ENCODE measurements around the gene ADAMTS2.

The ADAMTS2 gene

DNA sequence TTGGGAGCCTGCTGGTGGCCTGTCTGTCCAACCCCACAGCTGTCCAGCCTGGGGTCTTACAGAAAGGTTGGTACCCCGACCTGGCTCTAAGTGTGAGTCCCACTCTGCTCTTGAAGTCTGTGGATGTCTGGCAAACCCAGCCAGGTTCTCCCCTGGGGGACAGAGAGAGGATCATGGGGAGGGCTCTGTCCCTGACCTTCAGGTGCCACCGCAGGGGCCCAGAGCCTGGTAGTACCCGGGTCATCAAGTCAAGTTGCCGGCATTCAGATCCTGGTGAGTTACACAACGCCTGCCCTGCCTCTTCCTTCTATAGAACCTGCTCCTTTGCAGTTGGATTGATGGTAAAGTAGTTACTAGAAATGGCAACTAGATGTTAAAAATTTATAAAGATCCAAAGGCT is 66.7 kb downstream of the ADAMTS2 start:
- no peak overlapping the region for H3K27ac ChIP-seq (ENCODE audit: low read length, poor library complexity, severe bottlenecking)
- no peak overlapping the region for H4K91ac ChIP-seq (ENCODE audit: low read length)
- no peak overlapping the region for H3K4me3 ChIP-seq (ENCODE audit: insufficient read depth in 1 of 2, low read depth in 1 of 2, low read length in 2 of 2)
- H3K4me1 ChIP-seq (ENCODE audit: control insufficient read depth, insufficient read depth, low read depth, low read length), result peaks cover 26% of the 10 kb centered on the region
- no peak overlapping the region for H2BK12ac ChIP-seq (ENCODE audit: low read length in 2 of 2)
- no peak overlapping the region for H2BK120ac ChIP-seq (ENCODE audit: low read depth, low read length)
- DNase-seq, result no peak
- H3K9ac ChIP-seq (ENCODE audit: low read length), result no peak overlapping the region
- no peaks in the 10 kb centered on the region for H3K27me3 ChIP-seq (ENCODE audit: control insufficient read depth in 1 of 2, insufficient read depth in 1 of 2, low read length in 2 of 2)
- no peak overlapping the region for H3K4me2 ChIP-seq (ENCODE audit: low read length, poor library complexity, severe bottlenecking)
- WGBS, result 62% methylated on average over 5 of the region's 5 CpGs
- H2AK5ac ChIP-seq (ENCODE audit: low read length, severe bottlenecking), result no peak overlapping the region
- H3K14ac ChIP-seq (ENCODE audit: low read length in 2 of 2), result no peak overlapping the region
- no peak overlapping the region for H3K23ac ChIP-seq (ENCODE audit: low read length in 2 of 2)
- no peaks in the 10 kb centered on the region for H3K9me3 ChIP-seq (ENCODE audit: control insufficient read depth, low read length)
- H2BK5ac ChIP-seq (ENCODE audit: low read depth, low read length, poor library complexity, severe bottlenecking), result no peak overlapping the region
- no peaks in the 10 kb centered on the region for H3K79me1 ChIP-seq (replicated peaks; ENCODE audit: low read length, poor library complexity, severe bottlenecking)
- H3K36me3 ChIP-seq (ENCODE audit: control insufficient read depth in 1 of 2, insufficient read depth in 2 of 2, low read depth in 1 of 2, low read length in 2 of 2), result no peaks in the 10 kb centered on the region
- no peak overlapping the region for H3K18ac ChIP-seq (ENCODE audit: low read depth in 1 of 2, low read length in 2 of 2)
- H3K4ac ChIP-seq (ENCODE audit: low read depth in 1 of 2, low read length in 2 of 2), result peak overlapping the region in 1 of 2 experiments; percentile 2
- H2AFZ ChIP-seq (ENCODE audit: low read depth, low read length), result no peak overlapping the region
- H2BK15ac ChIP-seq (ENCODE audit: low read depth, poor library complexity, severe bottlenecking), result no peak overlapping the region
- no peak overlapping the region for H4K8ac ChIP-seq (ENCODE audit: low read length)

DNA sequence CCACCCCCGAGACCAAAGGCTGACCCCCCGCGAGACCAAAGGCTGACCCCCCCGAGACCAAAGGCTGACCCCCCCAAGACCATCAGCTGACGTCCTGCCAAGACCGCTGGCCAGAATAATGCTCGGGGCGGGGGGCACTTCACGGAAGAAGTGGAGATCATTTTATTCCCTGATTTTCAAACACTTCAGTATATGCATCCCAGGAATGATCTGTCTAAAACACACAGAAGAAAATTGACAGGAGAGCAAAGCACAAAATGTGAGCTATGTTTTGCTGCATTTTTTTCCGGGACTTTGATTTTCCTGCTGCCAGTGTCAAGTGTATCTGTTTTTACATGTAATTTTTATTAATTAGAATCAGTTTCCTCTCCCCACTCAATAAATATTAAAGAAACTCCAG is 67.1 kb downstream of the ADAMTS2 start:
- no peaks in the 10 kb centered on the region for H3K9me3 ChIP-seq (ENCODE audit: control insufficient read depth, low read length)
- no peak overlapping the region for H3K18ac ChIP-seq (ENCODE audit: low read depth in 1 of 2, low read length in 2 of 2)
- no peak overlapping the region for H4K8ac ChIP-seq (ENCODE audit: low read length)
- H3K23ac ChIP-seq (ENCODE audit: low read length in 2 of 2), result no peak overlapping the region
- WGBS, result 60% methylated on average over 7 of the region's 10 CpGs
- no peak overlapping the region for H2BK120ac ChIP-seq (ENCODE audit: low read depth, low read length)
- no peak overlapping the region for H3K4me3 ChIP-seq (ENCODE audit: insufficient read depth in 1 of 2, low read depth in 1 of 2, low read length in 2 of 2)
- no peaks in the 10 kb centered on the region for H3K79me1 ChIP-seq (replicated peaks; ENCODE audit: low read length, poor library complexity, severe bottlenecking)
- H3K4ac ChIP-seq (ENCODE audit: low read depth in 1 of 2, low read length in 2 of 2), result no peak overlapping the region
- no peak overlapping the region for H2AFZ ChIP-seq (ENCODE audit: low read depth, low read length)
- H2AK5ac ChIP-seq (ENCODE audit: low read length, severe bottlenecking), result no peak overlapping the region
- no peak overlapping the region for H3K9ac ChIP-seq (ENCODE audit: low read length)
- H3K4me2 ChIP-seq (ENCODE audit: low read length, poor library complexity, severe bottlenecking), result no peak overlapping the region
- H3K27me3 ChIP-seq (ENCODE audit: control insufficient read depth in 1 of 2, insufficient read depth in 1 of 2, low read length in 2 of 2), result no peaks in the 10 kb centered on the region
- no peak overlapping the region for H2BK5ac ChIP-seq (ENCODE audit: low read depth, low read length, poor library complexity, severe bottlenecking)
- no peak overlapping the region for H4K91ac ChIP-seq (ENCODE audit: low read length)
- peak; percentile 47 for DNase-seq
- no peak overlapping the region for H2BK15ac ChIP-seq (ENCODE audit: low read depth, poor library complexity, severe bottlenecking)
- no peak overlapping the region for H3K27ac ChIP-seq (ENCODE audit: low read length, poor library complexity, severe bottlenecking)
- H2BK12ac ChIP-seq (ENCODE audit: low read length in 2 of 2), result peak overlapping the region in 1 of 2 experiments; percentile 30
- no peaks in the 10 kb centered on the region for H3K36me3 ChIP-seq (ENCODE audit: control insufficient read depth in 1 of 2, insufficient read depth in 2 of 2, low read depth in 1 of 2, low read length in 2 of 2)
- H3K4me1 ChIP-seq (ENCODE audit: control insufficient read depth, insufficient read depth, low read depth, low read length), result peaks cover 26% of the 10 kb centered on the region
- no peak overlapping the region for H3K14ac ChIP-seq (ENCODE audit: low read length in 2 of 2)

DNA sequence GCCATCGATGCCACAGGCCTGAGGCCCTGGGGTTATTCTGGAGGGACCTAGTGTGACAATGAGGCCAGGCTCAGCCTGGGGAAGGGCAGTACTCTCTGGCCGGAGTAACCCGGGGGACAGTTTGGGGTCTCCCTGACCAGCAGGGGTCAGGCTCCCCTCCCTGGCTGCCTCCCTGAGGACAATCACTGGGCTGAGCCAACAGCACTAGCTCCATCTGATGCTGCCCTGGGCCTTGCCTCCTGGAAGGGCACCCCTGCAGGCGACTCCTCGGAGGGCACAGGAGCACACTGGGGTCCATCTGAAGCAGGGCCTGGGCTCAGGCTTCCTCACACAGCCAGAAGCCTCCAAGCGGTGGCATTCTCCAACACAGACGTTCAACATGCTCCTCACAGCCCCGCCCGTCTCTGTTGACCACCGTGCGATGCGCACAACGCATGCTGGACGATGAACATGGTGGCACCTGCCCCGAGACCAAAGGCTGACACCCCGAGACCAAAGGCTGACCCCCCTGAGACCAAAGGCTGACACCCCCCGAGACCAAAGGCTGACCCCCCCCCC is 68.3 kb downstream of the ADAMTS2 start:
- peaks cover 28% of the 10 kb centered on the region for H3K4me1 ChIP-seq (ENCODE audit: control insufficient read depth, insufficient read depth, low read depth, low read length)
- no peak overlapping the region for H3K4me2 ChIP-seq (ENCODE audit: low read length, poor library complexity, severe bottlenecking)
- H3K36me3 ChIP-seq (ENCODE audit: control insufficient read depth in 1 of 2, insufficient read depth in 2 of 2, low read depth in 1 of 2, low read length in 2 of 2), result peaks cover 0 to 6% of the 10 kb centered on the region in 2 experiments
- peak overlapping the region; percentile 83 to 100 for H3K18ac ChIP-seq (ENCODE audit: low read depth in 1 of 2, low read length in 2 of 2)
- H2AK5ac ChIP-seq (ENCODE audit: low read length, severe bottlenecking), result peak overlapping the region; percentile 56
- no peak overlapping the region for H2BK5ac ChIP-seq (ENCODE audit: low read depth, low read length, poor library complexity, severe bottlenecking)
- no peak overlapping the region for H3K4me3 ChIP-seq (ENCODE audit: insufficient read depth in 1 of 2, low read depth in 1 of 2, low read length in 2 of 2)
- H3K14ac ChIP-seq (ENCODE audit: low read length in 2 of 2), result peak overlapping the region in 1 of 2 experiments; percentile 64
- 98% methylated on average over 15 of the region's 17 CpGs for WGBS
- H4K91ac ChIP-seq (ENCODE audit: low read length), result peak overlapping the region; percentile 100
- H2BK12ac ChIP-seq (ENCODE audit: low read length in 2 of 2), result peak overlapping the region; percentile 99 to 100
- no peak overlapping the region for H2AFZ ChIP-seq (ENCODE audit: low read depth, low read length)
- H3K4ac ChIP-seq (ENCODE audit: low read depth in 1 of 2, low read length in 2 of 2), result peak overlapping the region; percentile 81 to 96
- H3K27me3 ChIP-seq (ENCODE audit: control insufficient read depth in 1 of 2, insufficient read depth in 1 of 2, low read length in 2 of 2), result no peaks in the 10 kb centered on the region
- peak overlapping the region; percentile 99 for H2BK120ac ChIP-seq (ENCODE audit: low read depth, low read length)
- H3K79me1 ChIP-seq (replicated peaks; ENCODE audit: low read length, poor library complexity, severe bottlenecking), result no peaks in the 10 kb centered on the region
- peak overlapping the region; percentile 92 for H4K8ac ChIP-seq (ENCODE audit: low read length)
- H2BK15ac ChIP-seq (ENCODE audit: low read depth, poor library complexity, severe bottlenecking), result peak overlapping the region; percentile 97
- H3K23ac ChIP-seq (ENCODE audit: low read length in 2 of 2), result no peak overlapping the region
- DNase-seq, result no peak
- no peak overlapping the region for H3K27ac ChIP-seq (ENCODE audit: low read length, poor library complexity, severe bottlenecking)
- H3K9ac ChIP-seq (ENCODE audit: low read length), result peak overlapping the region; percentile 86
- H3K9me3 ChIP-seq (ENCODE audit: control insufficient read depth, low read length), result no peaks in the 10 kb centered on the region

DNA sequence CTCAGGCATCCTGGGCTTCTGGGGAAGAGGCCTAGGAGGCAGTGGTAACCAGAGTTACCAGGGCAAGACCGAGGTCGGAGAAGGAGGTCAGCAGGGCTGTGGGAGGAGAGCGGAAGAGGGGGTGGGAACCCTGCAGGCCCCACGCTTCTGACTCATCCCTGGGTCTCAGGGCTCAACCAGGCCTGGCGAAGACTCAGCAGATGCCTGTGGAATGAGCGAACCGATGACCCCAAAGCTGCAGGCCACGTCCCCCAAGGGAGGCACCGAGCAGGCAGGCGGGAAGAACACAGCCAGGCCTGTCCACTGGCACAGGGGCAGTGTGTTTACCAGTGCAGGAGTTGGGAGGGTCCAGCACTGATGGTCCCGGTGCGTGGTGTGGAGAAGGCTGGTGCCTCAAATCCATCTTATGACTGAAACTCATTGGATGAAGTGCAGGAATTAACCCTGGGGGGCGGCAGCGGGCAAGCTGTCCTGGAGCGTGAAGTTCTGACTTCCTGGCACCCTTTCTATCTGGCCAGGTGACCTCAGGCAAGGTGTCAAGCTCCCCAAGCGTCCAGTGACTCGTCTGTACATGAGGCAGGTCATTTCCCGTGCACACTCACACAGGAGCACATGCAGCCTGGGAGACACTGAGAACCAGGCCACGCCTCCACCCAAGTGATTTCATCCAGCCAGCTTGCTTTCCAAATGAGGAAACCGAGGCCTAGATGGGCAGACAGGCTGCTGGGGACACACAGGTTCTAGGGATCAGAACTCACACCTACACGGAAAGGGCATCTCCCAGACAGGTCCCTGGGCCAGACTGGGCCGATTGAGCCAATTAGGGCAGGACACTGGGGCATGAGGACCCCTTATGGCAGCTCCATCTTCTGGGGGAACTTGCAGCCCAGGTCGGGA is 69.1 kb downstream of the ADAMTS2 start:
- 30% methylated on average over 23 of the region's 23 CpGs for WGBS

More for the DNA sequence above, 69.1 kb downstream of the ADAMTS2 start:
- no peak overlapping the region for H3K4me3 ChIP-seq (ENCODE audit: insufficient read depth in 1 of 2, low read depth in 1 of 2, low read length in 2 of 2)
- peak; percentile 98 for DNase-seq
- H3K14ac ChIP-seq (ENCODE audit: low read length in 2 of 2), result peak overlapping the region in 1 of 2 experiments; percentile 64
- peak overlapping the region; percentile 97 to 100 for H3K18ac ChIP-seq (ENCODE audit: low read depth in 1 of 2, low read length in 2 of 2)
- H2AFZ ChIP-seq (ENCODE audit: low read depth, low read length), result no peak overlapping the region
- H3K27me3 ChIP-seq (ENCODE audit: control insufficient read depth in 1 of 2, insufficient read depth in 1 of 2, low read length in 2 of 2), result no peaks in the 10 kb centered on the region
- H2BK12ac ChIP-seq (ENCODE audit: low read length in 2 of 2), result peak overlapping the region; percentile 100
- H3K36me3 ChIP-seq (ENCODE audit: control insufficient read depth in 1 of 2, insufficient read depth in 2 of 2, low read depth in 1 of 2, low read length in 2 of 2), result peaks cover 0 to 8% of the 10 kb centered on the region in 2 experiments
- peak overlapping the region; percentile 100 for H4K91ac ChIP-seq (ENCODE audit: low read length)
- H3K27ac ChIP-seq (ENCODE audit: low read length, poor library complexity, severe bottlenecking), result peak overlapping the region; percentile 20
- H2AK5ac ChIP-seq (ENCODE audit: low read length, severe bottlenecking), result no peak overlapping the region
- H2BK15ac ChIP-seq (ENCODE audit: low read depth, poor library complexity, severe bottlenecking), result peak overlapping the region; percentile 97
- peaks cover 28% of the 10 kb centered on the region for H3K4me1 ChIP-seq (ENCODE audit: control insufficient read depth, insufficient read depth, low read depth, low read length)
- H3K9me3 ChIP-seq (ENCODE audit: control insufficient read depth, low read length), result no peaks in the 10 kb centered on the region
- peak overlapping the region; percentile 92 for H4K8ac ChIP-seq (ENCODE audit: low read length)
- no peak overlapping the region for H2BK5ac ChIP-seq (ENCODE audit: low read depth, low read length, poor library complexity, severe bottlenecking)
- H3K79me1 ChIP-seq (replicated peaks; ENCODE audit: low read length, poor library complexity, severe bottlenecking), result no peaks in the 10 kb centered on the region
- H2BK120ac ChIP-seq (ENCODE audit: low read depth, low read length), result peak overlapping the region; percentile 99
- H3K4ac ChIP-seq (ENCODE audit: low read depth in 1 of 2, low read length in 2 of 2), result peak overlapping the region; percentile 96 to 97
- H3K9ac ChIP-seq (ENCODE audit: low read length), result peak overlapping the region; percentile 86
- H3K4me2 ChIP-seq (ENCODE audit: low read length, poor library complexity, severe bottlenecking), result no peak overlapping the region
- H3K23ac ChIP-seq (ENCODE audit: low read length in 2 of 2), result peak overlapping the region in 1 of 2 experiments; percentile 51
